HG03575 (cell line): Measurements from ENCODE around the gene ORAI1.
"Not testable (repeated sequence)": the region's sequence is repeated elsewhere in the genome, so short reads cannot be mapped to it uniquely, and the experiment has no call there.

Experiments
- ATAC-seq: cut with Tn5 transposase; IDR thresholded peaks from one replicate; pipeline ENCODE4 v1.9.1; 2021; ENCODE audit not compliant: unreplicated experiment, insufficient number of reproducible peaks, low FRiP score; ENCODE audit errors: extremely low read depth

Gene ORAI1

GRCh38 chr12:121600702-121601336, 25.5 kb upstream of the ORAI1 start:
- no peak for ATAC-seq

DNA sequence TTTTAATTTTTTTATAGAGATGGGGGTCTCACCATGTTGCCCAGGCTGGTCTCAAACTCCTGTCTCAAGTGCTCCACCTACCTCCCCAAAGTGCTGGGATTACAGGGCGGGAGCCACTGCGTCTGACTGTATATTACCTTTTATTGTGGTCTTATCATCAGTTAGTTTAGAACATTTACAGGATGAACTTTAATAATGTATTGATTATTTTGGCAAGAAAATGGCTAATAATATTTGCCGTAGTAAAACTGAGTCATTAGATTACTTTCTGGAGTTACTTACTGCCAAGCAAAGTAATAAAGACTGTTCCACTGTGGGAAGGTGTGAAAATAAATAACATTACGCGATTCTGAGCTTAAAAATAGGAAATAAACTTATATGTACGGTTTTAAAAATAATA, 23.6 kb upstream of the ORAI1 start:
- ATAC-seq, result no peak

DNA sequence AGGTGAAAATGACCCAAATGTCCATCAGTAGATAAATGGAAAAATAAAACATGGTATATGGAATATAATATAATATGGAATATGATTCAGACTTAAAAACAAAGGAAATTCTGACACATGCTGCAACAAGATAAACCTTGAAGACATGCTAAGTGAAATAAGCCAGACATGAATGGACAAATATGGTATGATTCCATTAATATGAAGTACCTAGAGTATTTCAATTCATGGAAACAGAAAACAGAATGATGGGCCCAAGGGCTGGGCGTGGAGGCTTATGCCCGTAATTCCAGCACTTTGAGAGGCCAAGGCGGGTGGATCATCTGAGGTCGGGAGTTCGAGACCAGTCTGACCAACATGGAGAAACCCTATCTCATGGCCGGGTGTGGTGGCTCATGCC, 22.7 kb upstream of the ORAI1 start:
- no peak for ATAC-seq

- ATAC-seq, result no peak
These were observed 18.0 kb upstream of the ORAI1 start for GRCh38 chr12:121608301-121608700.

DNA sequence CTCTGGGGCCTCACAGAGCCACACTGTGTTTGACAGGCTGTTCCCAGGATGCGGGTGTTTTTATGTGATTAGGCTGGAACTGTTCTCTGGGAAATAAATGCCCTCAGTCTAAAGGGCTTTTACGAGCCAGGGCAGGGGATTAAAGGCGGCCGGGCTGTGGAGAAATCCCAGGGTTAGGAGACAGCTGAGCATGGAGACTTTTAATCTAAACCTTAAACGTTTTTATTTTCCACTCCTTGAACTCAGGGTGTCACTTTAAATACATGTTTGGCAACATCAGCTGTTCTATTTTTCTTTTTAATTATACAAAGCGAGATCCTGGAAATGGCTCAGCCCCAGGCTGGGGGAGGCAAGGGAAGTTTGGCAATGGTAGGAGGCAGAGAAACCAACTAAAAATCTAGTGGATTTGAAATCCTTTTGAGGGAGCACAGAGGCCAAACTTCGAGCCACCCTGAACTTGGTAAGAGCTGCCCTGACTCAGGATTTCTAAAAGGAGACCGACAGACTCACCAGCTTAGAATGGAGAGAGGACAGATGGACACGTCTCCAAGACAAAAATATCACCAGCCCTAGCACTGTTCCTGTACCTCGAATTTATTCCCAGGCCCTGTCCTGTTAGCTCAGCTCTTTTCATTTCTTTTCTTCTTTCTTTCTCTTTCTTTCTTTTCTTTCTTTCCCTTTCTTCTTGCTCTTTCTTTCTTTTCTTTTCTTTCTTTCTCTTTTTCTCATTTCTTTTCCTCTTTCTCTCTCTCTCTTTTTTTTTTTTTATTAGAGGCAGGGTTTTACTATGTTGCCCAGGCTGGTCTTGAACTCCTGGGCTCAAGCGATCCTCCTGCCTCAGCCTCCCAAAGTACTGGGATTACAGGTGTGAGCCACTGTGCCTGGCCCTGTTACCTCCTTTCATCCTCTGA, 15.8 kb upstream of the ORAI1 start:
- no peak for ATAC-seq

DNA sequence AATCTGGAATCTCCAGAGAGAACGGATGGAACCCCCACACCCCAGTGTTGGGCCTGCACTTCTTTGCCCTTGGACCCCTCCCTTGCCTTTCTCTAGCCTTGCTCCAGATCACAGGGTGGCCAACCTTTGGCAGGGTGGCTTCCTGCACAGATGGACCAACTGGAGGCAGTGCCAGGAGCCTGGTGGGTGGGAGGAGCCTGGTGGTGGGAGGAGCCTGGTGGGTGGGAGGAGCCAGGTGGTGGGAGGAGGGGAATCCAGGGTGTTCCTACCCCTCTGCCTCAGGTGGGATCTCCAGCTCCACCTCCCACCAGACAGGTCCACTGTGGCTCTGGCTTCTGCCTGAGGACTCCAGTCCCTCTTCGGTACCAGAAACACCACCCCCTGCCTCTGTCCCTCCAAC, 15.0 kb upstream of the ORAI1 start:
- no peak for ATAC-seq

DNA sequence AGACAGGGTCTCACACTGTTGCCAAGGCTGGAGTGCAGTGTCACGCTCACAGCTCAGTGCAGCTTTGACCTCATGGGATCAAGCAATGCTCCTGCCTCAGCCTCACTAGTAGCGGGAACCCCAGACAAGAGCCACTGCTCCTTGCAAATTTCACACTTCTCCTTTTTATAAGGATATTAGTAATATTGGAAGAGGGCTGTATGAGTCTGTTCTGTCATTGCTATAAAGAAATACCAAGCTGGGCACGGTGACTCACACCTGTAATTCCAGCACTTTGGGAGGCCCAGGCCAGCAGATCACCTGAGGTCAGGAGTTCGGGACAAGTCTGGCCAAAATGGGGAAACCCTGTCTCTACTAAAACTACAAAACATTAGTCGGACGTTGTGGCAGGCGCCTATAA, 12.9 kb upstream of the ORAI1 start:
- ATAC-seq, result no peak

DNA sequence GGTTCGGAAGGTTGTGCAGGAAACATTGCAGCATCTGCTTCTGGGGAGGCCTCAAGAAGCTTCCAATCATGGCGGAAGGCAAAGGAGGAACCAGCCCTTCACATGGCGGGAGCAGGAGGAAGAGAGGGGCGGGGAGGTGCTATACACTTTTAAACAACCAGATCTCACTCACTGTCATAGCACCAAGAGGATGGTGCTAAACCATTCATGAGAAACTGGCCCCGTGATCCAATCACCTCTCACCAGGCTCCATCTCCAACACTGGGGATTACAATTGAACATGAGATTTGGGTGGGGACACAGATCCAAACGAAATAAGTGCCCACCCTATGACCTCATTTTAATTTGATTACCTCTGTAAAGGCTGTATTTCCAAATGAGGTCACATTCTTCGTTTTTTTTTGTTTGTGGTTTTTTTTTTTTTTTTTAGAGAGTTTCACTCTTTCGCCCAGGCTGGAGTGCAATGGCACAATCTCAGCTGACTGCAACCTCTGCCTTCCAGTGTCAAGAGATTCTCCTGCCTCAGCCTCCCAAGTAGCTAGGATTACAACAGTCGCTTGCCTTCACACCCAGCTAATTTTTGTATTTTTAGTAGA, 11.4 kb upstream of the ORAI1 start:
- ATAC-seq, result no peak

DNA sequence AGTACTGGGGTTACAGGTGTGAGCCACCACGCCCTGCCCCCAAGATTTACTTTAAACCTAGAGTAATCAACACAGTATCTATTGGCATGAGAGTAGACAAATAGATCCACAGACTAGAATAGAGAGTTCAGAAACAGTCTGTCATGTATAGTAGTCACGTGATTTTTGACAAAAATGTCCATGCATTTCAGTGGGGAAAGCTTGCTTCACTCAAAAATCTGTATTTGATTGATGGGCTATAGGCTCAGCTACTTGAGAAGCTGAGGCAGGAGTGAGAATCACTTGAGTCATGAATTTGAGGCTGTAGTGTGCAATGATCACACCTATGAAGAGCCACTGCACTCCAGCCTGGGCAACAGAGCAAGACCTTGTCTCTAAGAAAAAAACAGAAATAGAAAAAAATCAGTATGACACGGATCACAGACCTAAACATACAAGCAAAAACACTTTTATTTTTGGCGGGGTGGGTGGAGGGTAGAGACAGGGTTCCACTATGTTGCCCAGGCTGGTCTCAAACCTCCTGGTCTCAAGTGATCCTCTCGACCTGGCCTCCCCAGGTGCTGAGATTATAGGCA, 7.6 kb upstream of the ORAI1 start:
- no peak for ATAC-seq

DNA sequence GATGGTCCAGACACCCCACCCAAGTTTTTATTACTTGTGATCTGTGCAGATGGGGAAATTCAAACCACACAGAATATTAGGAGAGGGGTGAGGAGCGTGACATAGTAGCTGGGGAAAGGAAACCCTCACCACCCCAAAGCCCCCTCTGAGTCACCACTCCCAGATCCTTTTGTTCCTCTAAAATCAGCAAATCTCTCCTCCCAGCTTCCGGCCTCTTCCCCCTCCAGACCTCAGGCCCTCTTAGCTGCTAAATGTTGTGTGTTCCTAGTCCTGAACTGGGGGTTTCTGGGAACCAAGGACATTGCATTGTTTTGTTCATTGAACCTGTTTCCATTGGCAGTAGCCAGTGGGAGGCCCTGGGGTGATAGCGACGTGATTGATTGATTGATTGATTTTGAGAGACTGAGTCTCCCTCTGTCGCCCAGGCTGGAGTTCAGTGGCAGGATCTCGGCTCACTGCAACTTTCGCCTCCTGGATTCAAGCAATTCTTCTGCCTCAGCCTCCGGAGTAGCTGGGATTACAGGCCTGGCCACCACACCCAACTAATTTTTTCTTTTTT, 5.9 kb upstream of the ORAI1 start:
- ATAC-seq, result no peak

DNA sequence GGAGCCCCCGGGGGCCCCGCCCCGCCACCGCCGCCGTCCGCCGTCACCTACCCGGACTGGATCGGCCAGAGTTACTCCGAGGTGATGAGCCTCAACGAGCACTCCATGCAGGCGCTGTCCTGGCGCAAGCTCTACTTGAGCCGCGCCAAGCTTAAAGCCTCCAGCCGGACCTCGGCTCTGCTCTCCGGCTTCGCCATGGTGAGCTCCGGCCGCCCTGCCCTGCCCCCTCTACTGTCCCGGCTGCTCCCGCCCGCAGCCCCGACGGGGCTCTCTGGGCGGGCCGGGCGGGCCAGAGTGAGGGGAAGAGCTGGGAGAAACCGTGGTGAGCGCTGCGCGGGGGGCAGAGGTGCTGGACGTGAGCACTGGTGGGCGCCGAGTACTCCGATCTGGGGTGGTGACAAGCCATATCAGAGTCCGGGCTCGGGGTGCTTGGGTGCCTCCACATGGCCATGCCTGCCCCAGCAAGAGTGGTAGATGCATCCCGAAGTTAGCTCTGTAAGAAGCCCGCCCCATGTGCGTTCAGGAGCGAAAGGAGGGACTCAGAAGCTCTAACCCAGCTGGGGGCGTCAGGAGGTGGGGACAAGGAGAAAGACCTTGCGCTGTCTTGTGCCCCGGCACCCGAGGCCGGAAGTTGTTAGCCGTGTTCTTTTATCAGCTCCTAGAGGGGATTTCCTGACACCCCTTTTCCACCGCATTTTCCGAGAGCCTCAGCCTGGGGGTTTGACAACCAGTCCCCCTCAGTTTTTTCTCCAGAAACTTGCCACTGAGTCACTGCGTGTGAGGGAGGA, 717 bp downstream of the ORAI1 start:
- no peak for ATAC-seq

DNA sequence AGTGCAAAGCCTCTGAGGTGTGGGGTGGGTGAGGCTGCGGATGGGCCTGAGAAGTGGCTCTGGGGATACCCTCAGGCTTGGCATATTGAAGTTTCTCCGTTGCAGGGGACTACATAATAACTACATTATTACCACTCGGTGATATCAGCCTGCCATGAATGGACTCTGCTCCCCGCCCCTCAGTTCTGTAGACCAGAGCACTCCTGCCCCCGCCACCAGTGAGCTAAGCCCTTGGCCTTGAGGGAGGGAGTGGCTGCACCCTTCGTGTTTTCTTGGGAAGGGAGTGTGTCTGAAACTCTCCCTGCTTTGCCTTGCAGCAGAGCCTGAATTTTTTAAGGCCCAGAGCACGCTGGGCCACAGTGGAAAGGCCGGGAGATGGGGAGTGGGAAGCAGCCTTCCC, 1.7 kb downstream of the ORAI1 start:
- no peak for ATAC-seq

DNA sequence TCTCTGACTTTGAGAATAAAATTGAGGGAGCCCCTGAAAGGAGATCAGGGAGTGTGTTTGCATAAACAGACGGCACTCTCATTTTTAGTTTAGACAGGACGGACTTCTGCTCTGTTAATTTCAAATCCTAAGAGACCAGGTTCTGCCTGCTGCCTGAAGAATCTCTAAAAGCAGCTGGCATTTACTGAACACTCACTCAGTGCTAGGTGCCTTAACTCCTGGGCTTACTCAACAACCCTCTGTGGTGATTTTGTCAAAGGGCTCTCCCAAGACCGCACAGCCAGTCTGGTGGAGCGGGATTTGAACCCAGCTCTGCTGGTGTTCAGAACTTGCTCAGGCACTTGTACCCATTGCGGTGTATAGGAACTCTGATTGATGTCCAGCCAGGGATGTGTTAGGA, 2.2 kb downstream of the ORAI1 start:
- ATAC-seq, result no peak

- no peak for ATAC-seq
These were observed 4.5 kb downstream of the ORAI1 start for GRCh38 chr12:121630791-121631355.

DNA sequence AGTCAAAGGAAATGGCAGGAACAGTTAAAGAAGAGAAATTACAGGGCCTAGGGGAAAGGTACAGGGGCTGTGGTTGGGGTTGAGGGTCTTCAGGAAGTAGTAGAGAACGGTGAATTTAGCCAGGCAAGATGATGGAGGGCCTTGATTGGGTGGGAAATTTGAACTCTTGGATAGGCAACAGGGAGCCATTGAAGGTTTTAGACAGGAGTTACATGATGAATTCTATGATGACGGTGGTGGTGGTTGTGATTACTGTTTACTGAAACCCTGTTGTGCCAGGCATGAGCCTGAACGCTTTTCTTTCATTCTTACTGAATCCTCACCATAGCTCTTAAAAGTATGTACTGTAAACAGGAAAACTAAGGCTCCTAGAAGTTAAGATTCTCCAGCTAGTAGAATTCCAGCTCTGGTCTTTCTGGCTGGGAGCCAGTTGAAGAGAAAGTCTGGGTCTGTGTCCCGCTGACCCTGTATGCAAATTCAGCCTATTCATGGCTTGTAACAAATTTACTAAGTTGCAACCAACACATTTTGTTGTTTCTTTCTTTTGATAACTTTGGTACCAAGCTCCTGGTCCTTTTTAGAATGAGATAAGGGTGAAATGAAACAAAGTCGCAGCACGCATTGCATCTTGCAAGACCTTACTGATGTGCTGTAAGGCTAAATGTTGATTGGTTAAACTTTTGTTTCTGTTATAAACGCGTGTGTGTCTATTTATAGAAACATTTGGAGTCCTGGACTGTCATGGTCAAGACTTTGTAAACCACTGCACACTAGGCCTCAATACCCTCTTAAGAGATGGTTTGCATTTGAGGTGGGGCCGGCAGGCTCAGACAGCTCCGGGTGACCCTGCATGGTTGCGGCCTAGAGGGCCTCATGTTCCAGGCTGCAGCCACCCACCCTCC, 6.0 kb downstream of the ORAI1 start:
- no peak for ATAC-seq

GRCh38 chr12:121633833-121634196, 7.5 kb downstream of the ORAI1 start:
- ATAC-seq, result not testable (repeated sequence)

DNA sequence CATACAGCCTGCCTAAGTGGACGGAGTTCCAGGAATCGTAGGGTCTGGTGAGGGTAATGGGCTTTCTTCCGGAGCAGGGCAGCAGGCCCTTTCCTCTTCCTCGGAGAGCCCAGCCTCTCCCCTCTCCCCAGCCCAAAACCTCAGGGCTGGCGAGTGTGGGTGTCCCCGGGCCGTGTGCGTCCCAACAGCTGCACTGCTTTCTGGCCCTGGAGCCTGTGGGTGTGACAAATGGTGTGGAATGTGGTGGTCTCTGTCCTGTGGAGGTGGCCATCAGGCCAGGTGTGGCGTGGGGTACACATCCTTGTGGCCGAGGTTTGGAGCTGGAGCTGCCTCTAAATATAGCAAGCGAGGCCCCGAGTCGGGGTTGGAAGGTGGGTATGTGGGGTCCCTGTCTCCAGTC, 8.5 kb downstream of the ORAI1 start:
- ATAC-seq, result no peak
